ENCODE measurements around the gene GSTK1.

Gene GSTK1

DNA sequence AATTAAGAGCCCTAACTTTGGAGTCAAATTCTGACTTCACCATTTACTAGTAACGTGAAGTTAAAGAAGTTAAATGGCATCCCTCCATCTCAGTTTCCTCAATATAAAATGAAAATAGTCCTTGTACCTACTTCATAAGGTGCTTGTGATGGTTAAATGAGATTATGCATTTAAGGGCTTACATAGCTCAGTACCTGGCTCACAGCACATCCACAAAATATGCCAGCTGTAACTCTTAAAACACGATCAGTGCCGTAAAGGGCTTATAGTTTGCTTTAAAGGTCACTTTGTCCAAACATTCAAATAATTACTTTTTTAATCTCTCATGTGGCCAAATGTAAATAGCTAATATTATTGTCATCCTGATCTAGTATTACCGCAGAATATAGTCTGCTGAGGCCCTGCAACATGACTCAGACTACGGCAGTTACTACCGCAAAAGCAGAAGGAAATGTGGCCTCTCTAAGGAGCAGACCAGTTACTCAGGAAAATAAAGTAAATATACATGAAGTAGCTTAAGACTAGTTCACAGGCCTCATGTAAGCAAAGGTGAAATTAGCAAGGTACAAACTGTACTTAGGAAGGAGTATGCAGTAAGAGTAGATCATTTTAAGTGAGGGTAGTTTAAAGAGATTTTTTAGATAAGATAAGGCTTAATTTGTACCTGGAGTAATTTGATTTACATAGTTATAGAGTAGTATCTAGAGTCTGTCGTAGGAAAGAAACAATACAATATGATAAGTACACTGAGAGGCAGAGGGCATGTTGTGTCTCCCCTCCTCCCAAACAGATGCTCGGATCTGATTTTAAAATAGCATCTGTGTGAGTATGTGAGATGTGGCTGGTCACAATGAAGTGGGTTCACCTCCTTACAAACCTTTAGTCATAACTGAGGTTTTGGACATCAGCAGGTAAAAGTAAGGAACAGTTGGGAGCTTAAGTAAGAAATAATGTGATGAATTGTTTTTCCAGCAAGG, 38.0 kb downstream of the GSTK1 start:
- no peak for DNase-seq

- DNase-seq, result no peak
Observed at GRCh38 chr7:143303733-143304132, 40.5 kb downstream of the GSTK1 start.

- no peak for DNase-seq
Observed at GRCh38 chr7:143304938-143305337, 41.7 kb downstream of the GSTK1 start.

DNA sequence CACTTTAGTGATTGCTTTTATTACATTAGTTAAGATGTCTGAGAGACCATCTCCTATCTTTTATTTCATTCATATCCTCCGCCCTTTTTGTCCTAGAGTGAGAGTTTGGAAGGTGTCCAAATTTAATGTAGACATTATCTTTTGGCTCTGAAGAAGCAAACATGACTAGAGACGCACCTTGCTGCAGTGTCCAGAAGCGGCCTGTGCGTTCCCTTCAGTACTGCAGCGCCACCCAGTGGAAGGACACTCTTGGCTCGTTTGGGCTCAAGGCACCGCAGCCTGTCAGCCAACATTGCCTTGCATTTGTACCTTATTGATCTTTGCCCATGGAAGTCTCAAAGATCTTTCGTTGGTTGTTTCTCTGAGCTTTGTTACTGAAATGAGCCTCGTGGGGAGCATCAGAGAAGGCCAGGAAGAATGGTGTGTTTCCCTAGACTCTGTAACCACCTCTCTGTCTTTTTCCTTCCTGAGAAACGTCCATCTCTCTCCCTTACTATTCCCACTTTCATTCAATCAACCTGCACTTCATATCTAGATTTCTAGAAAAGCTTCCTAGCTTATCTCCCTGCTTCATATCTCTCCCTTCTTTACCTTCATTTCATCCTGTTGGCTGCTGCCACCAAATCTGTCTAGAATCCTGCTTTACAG, 42.3 kb downstream of the GSTK1 start:
- no peak for DNase-seq

DNA sequence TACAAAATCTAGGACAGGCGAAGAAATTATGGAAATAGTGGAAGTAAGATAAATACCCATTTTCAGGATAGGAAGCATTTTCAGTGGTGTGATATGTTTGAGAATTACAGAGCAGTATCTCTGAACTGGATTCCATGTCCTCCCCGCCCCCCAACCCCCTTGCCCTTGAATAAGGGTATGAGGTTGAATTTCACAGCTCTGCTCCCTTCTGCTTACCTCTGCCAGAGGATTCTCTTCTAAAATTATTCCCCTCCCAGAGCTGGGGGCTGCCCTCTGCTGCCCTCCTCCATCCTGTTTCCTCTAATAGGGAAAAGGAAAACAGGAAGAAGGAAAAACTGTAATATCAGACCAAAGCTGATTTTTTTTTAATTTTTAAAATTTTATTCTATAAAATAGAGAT, 45.4 kb downstream of the GSTK1 start:
- DNase-seq, result no peak

DNA sequence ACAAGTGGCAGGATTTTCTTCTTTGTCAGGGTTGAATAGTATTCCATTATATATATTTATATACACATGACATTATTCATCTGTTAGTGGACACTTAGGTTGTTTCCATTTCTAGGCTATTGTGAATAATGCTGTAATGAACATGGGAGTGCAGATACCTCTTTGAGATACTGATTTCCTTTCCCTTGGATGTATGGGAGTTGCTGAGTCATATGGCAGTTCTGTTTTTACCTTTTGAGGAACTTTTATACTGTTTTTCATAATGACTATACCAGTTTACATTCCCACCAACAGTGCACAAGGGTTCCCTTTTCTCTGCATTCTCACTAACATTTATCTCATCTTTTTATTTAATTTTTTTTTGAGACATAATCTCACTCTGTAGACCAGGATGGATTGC, 50.9 kb downstream of the GSTK1 start:
- no peak for DNase-seq

DNA sequence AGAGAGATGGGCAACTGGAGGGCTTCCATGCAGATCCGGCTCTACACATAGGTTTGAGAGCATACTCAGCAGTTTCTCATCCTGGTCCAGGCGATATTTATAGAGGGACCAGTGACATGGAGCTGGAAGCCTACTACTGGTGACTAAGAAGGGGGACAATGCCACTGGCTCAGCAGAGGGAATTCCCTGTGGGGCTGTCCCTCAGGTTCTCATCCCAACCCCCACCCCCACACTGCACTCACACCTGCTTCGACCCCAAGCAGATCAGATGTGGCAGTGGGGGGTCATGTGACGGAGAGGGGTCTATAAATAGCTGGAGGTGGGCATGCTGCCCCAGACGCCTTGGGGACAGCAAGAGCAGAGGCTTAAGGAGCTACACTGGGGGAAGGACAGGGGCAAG, 52.5 kb downstream of the GSTK1 start, which contains the start of gene CLCN1:
Gene CLCN1 (plus strand): TSS at position 336 of the 400 bp plus-strand sequence. CDS start 102 bp downstream, outside the sequence.
- DNase-seq, result no peak

GRCh38 chr7:143316492-143316891, 53.3 kb downstream of the GSTK1 start:
- no peak for DNase-seq

- DNase-seq, result no peak
Observed at GRCh38 chr7:143318661-143319060, 55.4 kb downstream of the GSTK1 start.
